K562 (cell line): Measurements from ENCODE around the gene PRKD1.

Experiments used
- CBX2 ChIP-seq: fragments of 200-600 bp; sonication (generic); IDR thresholded peaks from one replicate; pipeline ENCODE4 v1.6.1; 2012; ENCODE audit warnings: mild to moderate bottlenecking, low read length, inconsistent platforms; ENCODE audit not compliant: insufficient read depth, poor library complexity, severe bottlenecking
- CTCF ChIP-seq, 3 experiments: IDR thresholded peaks in 2 of 3; conservative IDR thresholded peaks in 1 of 3; 2 replicates each; pipeline ENCODE4 v1.5.1; 2011 to 2012; ENCODE audit warnings: low read length in 3 of 3, mild to moderate bottlenecking in 3 of 3, control low read depth in 2 of 3, improper control_type of control experiment in 1 of 3, inconsistent platforms in 1 of 3, low read depth in 1 of 3, mixed read lengths in 1 of 3, moderate library complexity in 1 of 3; ENCODE audit not compliant: insufficient read depth in 2 of 3
- YY1 ChIP-seq, 3 experiments: IDR thresholded peaks; 2 replicates each; pipeline ENCODE4 v1.6.1; 2011; ENCODE audit warnings: low read length in 2 of 3, mild to moderate bottlenecking in 2 of 3, moderate library complexity in 2 of 3, borderline replicate concordance in 1 of 3, control low read depth in 1 of 3, low read depth in 1 of 3; ENCODE audit not compliant: insufficient read depth in 3 of 3, insufficient replicate concordance in 2 of 3, control insufficient read depth in 1 of 3, insufficient read length in 1 of 3; ENCODE audit errors: extremely low read depth in 1 of 3
- ZNF561 ChIP-seq: fragments of 450-650 bp; formaldehyde crosslinking; conservative IDR thresholded peaks from 2 replicates; pipeline ENCODE4 v1.4.0; 2020; ENCODE audit warnings: mild to moderate bottlenecking, moderate library complexity

GRCh38 chr14:29627137-29627536 lies 300.5 kb downstream of the PRKD1 start:
- TF ChIP-seq CBX2 (no peak), CTCF (IDR thresholded peaks at IDR 0.05 in 2 of 3, conservative IDR thresholded peaks at IDR 0.05 in 1 of 3; ENCODE audit: insufficient read depth in 2 of 3, low read depth in 1 of 3, low read length in 3 of 3) (no peak), ZNF561 (CRISPR knock-in tag) (no peak), YY1 (IDR thresholded peaks at IDR 0.05; ENCODE audit: borderline replicate concordance in 1 of 3, control insufficient read depth in 1 of 3, extremely low read depth in 1 of 3, insufficient read depth in 3 of 3, insufficient read length in 1 of 3, insufficient replicate concordance in 2 of 3, low read depth in 1 of 3, low read length in 2 of 3) (no peak)
